ENCODE measurements around the gene UGT3A2.
A peak's percentile ranks its signal among the peaks of the same experiment; 100 is the strongest.

DNA sequence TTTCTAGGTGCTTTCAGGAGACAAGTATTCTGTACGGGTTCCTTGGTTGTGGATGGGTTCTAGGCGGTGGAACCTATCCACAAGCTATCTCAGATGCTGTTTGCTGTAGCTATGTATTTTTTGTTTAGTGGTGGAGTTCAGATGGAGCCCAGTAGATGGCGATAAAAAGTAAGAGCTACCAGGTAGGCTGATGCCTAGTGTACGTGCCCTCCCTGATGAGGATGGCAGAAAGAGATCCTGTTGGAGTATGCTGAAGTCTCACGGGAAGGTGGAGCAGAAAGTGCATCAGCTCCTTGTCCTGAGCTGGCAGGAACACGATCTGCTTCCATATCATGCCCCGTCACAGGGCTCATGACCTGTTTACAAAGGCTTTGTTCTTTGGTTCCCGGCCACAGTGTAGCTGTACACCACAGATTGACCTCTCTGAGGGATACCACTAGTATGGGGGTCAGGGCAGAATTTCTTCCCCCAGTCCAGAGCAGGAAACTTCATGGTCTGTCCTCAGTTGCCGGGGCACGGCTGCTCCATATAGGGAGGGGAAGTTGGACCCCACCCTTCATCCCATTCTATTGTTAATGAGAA lies 12.6 kb upstream of the UGT3A2 start:
- TF ChIP-seq CEBPB (IDR thresholded peaks at IDR 0.05) (no peak), TCF12 (IDR thresholded peaks at IDR 0.05; ENCODE audit: low read depth) (no peak), ZBTB7A (IDR thresholded peaks at IDR 0.05; ENCODE audit: low read depth) (no peak), EGR1 (IDR thresholded peaks at IDR 0.05) (no peak), TAF1 (IDR thresholded peaks at IDR 0.05; ENCODE audit: low read depth) (no peak), RAD21 (IDR thresholded peaks at IDR 0.05; ENCODE audit: low read depth) (peak; percentile 69), EP300 (IDR thresholded peaks at IDR 0.05; ENCODE audit: borderline replicate concordance) (no peak)
- TF ChIP-seq, protein P1, sequence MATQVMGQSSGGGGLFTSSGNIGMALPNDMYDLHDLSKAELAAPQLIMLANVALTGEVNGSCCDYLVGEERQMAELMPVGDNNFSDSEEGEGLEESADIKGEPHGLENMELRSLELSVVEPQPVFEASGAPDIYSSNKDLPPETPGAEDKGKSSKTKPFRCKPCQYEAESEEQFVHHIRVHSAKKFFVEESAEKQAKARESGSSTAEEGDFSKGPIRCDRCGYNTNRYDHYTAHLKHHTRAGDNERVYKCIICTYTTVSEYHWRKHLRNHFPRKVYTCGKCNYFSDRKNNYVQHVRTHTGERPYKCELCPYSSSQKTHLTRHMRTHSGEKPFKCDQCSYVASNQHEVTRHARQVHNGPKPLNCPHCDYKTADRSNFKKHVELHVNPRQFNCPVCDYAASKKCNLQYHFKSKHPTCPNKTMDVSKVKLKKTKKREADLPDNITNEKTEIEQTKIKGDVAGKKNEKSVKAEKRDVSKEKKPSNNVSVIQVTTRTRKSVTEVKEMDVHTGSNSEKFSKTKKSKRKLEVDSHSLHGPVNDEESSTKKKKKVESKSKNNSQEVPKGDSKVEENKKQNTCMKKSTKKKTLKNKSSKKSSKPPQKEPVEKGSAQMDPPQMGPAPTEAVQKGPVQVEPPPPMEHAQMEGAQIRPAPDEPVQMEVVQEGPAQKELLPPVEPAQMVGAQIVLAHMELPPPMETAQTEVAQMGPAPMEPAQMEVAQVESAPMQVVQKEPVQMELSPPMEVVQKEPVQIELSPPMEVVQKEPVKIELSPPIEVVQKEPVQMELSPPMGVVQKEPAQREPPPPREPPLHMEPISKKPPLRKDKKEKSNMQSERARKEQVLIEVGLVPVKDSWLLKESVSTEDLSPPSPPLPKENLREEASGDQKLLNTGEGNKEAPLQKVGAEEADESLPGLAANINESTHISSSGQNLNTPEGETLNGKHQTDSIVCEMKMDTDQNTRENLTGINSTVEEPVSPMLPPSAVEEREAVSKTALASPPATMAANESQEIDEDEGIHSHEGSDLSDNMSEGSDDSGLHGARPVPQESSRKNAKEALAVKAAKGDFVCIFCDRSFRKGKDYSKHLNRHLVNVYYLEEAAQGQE (IDR thresholded peaks at IDR 0.05; ENCODE audit: low read depth), result no peak

Data from Ishikawa (cell line).